NCI-H2081 (cell line): ENCODE measurements around the gene KRT9.
"Not testable (repeated sequence)": the region's sequence is repeated elsewhere in the genome, so short reads cannot be mapped to it uniquely, and the experiment has no call there.

ENCODE experiments used
- DNase-seq, 2 experiments: peaks; one replicate each; lab custom pipeline; 2025; lab: John Stamatoyannopoulos, UW

Gene KRT9

DNA sequence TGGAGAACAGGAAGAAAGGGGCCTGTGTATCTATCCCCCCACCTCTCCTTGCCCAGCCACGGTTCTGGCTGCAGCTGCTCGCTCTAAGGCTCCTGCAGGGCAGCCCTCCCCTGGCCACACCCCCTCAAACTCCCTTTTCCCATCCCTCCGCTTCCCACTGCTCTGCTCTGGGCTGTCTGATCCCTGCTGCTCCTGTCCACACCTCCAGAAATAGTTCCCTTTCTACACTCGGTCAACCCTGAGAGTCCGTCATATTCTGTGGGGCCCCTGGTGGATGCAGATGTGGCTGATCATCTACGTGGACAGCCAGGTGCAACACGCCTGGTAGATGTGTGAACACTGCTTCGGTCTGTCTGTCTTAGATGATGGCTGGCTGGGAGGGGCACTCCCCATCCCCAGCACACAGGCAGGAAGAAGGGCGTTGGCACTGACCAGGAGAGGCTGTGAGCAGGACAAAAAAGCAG, 24.4 kb downstream of the KRT9 start:
- peak in 1 of 2 experiments; percentile 41 for DNase-seq

DNA sequence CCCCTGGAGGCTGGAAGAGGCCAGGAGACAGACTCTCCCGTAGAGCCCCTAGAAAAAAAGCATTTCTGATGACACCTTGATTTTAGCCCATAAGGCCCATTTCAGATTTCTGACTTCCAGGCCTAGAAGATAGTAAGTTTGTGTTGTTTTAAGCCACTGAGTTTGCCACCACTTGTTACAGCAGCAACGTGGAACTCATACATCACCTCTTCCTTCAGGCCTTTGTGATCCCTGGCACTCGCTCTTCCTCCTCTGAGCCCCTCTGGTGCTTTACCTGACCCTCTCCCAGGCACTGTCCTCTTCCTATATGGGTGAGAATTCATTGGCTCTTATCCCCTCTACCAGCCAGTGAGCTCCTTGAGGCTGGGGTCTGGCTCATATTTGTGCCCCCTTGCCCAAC, 25.0 kb downstream of the KRT9 start:
- DNase-seq, result no peak

DNA sequence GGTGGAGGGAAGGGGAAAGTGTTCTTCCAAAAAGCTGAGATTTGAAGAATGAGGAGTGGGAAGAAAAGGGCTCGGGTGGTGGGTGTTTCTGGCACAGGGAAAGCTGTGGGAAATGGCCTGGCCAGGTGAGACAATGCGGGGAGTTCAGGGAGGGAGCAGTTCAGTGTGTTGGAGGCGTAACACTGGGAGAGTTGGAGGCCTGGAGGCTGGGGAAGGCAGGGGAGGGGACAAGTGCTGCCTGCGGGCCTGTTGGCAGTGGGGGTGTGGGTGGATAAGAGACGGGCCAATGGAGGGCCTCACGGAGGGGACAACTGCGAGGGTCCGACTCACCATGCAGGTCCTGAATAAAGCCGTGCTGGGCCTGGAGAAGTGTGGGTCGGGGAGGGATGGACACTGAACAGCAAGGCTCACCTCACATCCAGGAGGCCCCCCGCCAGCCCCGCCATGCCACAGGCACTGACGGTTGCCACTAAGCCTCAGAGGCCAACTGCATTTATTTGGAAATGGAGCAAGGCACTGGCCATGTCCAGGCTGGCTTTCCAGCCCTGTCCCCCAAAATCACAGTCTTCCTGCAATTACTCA, 25.9 kb downstream of the KRT9 start:
- DNase-seq, result no peak

DNA sequence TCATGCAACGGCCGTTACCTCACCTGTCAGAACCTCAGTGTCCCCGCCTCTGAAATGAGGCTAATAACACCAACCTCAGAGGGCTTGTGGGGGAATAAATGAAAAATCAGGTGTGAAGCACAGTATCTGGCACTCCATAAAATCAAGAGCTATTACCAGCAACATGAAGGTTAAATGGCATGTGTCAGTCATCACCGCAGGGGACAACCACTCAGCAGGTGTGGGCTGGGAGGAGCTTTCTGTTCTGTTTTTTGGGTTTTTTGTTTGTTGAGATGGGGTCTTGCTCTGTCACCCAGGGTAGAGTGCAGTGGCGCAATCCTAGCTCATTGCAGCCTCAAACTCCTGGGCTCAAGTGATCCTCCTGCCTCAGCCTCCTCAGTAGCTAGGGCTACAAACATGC, 26.9 kb downstream of the KRT9 start:
- no peak for DNase-seq

DNA sequence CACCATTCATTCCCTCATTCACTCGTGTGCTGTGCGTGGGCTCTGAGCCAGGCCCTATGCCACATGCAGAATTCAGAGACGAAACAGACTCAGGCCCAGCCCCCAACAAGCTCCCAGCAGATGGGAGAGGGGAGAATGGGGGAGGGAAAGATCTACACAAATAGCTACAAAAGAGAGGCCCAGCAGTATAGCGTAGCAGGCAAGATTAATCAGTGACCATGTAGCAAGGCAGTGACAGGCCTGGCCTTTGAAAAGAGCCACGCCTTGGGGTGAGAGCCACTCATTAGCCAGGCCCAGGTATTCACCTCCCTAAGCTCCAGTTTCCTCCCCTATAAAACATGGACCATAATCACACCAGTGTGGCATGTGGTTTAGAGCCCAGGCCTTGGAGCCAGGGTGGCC, 27.4 kb downstream of the KRT9 start:
- DNase-seq, result peak; percentile 53 to 72

GRCh38 chr17:41542786-41543185, 29.1 kb downstream of the KRT9 start:
- DNase-seq, result not testable (repeated sequence)

DNA sequence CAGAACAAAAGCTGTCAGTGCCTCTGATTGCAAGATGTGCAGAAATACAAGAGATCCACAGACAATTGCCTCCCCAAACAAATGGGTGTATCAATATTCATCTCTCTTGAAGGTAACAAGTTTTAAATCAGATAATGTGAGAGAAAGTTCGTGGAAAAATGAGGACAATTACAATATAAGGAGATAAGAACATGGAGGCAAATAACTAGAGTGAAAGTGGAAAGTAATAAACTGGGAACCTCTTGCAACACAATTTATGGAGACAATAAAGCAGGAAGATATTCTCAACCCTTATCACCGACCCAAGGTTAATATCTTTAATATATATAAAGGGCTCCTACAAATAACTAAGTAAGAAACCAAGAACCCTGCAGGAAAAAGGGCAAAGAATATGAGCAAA, 29.5 kb downstream of the KRT9 start:
- no peak for DNase-seq

- DNase-seq, result no peak
Observed at GRCh38 chr17:41540921-41541625, 30.8 kb downstream of the KRT9 start.

- peak; percentile 26 to 77 for DNase-seq
Observed at GRCh38 chr17:41539979-41540701, 31.7 kb downstream of the KRT9 start.

DNA sequence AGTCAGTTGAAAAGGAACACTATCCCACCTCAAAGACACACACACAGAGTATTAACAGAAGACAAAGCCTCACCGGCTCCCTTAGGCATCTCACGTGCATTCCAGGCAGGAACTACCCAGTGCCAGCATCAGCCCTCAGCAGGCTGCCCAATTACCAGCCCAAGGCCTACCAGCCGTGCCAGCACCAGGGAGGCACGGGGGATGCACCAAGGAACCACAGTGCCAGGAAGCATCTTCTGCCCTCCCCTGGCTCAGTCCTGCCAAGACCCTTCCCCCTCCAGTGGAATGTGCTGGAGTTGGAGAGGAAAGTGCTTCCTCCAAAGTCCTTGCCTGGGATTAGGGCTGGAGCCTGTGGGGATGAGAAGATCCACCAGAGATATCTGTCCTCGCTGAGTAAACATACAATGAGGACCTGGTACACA, 32.8 kb downstream of the KRT9 start:
- peak in 1 of 2 experiments; percentile 38 for DNase-seq

DNA sequence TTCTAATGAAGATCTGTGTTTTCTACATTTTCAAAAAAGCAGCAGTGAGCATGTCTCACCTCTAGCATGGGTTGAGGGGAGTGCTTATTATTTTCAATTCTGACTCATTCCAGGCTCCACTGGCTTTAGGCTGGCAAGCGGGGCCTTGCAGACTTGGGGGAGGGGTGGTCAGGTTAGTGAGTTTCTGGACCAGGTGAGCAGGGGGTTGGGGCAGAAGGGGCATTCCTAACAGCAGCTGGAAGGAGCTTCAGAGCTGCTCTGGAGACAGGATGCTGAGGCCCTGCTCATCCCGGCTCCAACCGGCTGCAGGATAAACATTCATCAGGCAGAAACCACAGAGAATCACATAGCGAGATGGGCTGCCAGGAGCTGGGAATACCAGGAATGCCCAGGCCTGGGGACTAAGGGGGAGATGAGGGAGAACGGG, 33.3 kb downstream of the KRT9 start:
- DNase-seq, result no peak

GRCh38 chr17:41537990-41538389, 33.9 kb downstream of the KRT9 start:
- no peak for DNase-seq

- no peak for DNase-seq
Observed at GRCh38 chr17:41537614-41537954, 34.3 kb downstream of the KRT9 start.

DNA sequence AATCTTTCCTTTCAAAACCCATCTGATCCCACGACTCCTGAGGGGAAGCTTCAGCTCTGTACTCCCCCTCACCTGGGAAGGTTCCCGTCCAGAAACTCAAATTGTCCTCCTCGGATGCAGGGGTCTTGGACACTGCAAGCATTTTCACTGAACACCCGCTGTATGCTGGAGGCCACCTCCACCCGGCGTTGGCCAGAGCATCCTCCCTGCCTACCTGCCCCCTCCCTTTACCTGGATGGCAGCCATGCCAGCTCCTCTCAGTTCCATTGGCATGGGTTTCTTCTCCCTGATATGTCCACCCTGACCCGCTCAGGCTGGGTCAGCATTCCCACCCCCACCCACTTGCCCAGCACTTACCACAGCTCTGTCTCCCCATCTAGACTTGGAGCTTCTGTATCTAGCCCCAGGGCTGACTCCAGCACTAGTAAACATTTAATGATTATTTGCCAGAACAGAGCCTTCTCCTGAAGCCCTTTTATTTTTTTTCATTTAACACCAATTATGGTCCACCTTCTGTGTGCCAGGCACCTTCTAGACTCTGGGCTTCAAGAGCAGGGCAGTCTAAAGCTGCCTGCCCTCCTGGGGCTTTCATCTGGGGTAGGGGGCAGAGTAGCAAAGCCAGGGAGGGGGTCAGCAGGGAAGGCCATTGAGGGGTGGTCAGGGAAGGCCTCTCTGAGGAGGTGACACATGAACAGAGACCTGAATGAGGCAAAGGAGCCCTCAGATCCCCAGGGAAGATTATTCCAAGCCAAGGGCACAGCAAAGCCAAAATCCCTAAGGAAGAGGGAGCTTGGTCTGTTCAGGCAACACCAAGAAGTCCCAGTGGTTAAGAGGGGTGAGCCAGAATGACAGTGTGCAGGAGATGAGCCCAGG, 34.9 kb downstream of the KRT9 start:
- DNase-seq, result no peak

GRCh38 chr17:41535764-41536481, 35.9 kb downstream of the KRT9 start:
- no peak for DNase-seq

DNA sequence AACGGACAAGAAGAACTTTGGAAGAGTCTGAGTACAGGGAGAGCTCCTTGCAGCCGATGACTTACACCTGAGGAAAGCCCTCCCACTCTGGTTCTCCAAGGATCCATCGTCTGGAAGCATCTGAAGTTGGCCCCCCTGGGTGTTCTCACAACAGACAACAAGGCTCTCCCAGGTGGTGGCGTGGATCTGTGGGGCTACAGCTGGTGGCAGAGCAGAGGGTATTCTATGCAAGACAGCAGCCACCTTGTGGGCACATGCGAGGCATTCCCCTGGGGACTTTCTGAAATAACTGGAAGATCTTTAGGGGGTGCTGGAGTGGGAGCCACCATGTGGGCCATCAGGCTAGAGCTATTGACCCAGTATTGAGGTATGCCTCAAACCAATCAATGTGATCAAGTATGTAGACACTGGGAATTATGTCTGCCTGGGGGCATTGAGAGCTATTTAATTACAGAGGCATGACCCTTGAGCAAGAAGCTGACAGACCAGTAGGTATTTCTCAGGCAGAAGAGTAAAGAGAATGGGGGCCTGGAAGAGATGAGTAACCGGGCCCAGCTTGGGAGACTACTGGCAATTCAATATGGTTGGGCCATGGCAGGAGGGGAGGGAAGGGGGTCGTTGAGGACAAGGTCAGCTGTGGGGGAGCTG, 36.8 kb downstream of the KRT9 start:
- DNase-seq, result no peak

GRCh38 chr17:41533613-41534012, 38.2 kb downstream of the KRT9 start:
- no peak for DNase-seq

DNA sequence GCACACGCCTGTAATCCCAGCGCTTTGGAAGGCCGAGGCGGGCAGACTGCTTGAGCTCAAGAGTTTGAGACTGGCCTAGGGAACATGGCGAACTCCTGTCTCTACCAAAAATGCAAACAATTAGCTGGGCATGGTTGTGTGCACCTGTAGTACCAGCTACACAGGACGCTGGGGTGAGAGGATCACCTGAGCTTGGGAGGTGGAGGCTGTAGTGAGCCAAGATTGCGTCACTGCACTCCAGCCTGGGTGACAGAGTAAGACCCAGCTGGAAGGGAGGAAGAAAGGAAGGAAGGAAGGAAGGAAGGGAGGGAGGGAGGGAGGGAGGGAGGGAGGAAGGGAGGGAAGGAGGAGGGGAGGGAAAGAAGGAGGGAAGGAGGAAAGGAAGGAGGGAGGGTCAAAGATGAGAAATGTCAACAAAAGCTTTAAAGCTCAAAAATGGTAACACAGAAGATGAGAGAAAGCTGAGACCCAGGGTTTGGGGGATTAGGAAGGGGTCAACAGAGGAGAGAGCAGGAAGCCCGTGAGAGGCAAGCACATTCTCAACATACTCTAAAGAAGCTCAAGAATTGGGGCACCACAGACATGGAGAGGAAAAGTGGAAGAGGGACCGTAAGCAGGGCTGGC, 38.8 kb downstream of the KRT9 start:
- no peak for DNase-seq

- DNase-seq, result no peak
Observed at GRCh38 chr17:41531993-41532392, 39.9 kb downstream of the KRT9 start.
